NCI-H526 (cell line): Measurements from ENCODE around the gene FCHO2.
"Not testable (repeated sequence)": the region's sequence is repeated elsewhere in the genome, so short reads cannot be mapped to it uniquely, and the experiment has no call there.

Experiments
- DNase-seq, 2 experiments: peaks; one replicate each; lab custom pipeline; 2025; lab: John Stamatoyannopoulos, UW

FCHO2 gene, protein sequence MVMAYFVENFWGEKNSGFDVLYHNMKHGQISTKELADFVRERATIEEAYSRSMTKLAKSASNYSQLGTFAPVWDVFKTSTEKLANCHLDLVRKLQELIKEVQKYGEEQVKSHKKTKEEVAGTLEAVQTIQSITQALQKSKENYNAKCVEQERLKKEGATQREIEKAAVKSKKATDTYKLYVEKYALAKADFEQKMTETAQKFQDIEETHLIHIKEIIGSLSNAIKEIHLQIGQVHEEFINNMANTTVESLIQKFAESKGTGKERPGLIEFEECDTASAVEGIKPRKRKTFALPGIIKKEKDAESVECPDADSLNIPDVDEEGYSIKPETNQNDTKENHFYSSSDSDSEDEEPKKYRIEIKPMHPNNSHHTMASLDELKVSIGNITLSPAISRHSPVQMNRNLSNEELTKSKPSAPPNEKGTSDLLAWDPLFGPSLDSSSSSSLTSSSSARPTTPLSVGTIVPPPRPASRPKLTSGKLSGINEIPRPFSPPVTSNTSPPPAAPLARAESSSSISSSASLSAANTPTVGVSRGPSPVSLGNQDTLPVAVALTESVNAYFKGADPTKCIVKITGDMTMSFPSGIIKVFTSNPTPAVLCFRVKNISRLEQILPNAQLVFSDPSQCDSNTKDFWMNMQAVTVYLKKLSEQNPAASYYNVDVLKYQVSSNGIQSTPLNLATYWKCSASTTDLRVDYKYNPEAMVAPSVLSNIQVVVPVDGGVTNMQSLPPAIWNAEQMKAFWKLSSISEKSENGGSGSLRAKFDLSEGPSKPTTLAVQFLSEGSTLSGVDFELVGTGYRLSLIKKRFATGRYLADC

GRCh38 chr5:72955768-72956323, at the start of gene FCHO2:
TSS of gene FCHO2 (plus strand) at chr5:72956041. CDS start at chr5:72956097, 56 bp downstream.
- DNase-seq: peak; percentile 77 to 94

GRCh38 chr5:72906806-72907205, 49.0 kb upstream of the FCHO2 start:
- DNase-seq: no peak

DNA sequence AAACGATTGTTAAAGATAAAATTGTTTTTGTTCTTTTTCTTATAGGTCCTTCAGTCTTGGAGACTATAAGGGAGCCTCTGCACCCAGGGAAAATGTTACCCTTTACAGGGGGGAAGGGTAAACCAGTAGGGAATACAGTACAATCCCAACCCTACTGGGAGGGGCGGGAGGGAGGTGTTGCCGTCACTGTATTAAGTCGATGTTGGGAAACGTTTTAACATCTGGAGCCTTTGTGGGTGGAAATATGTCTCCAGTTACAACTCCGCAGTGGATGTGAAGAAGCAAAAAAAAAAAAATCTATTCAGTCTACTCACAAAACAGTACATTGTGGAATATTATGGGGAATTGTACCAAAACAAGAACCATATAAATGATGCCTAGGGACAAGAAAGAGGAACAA, 47.2 kb upstream of the FCHO2 start:
- no peak for DNase-seq

DNA sequence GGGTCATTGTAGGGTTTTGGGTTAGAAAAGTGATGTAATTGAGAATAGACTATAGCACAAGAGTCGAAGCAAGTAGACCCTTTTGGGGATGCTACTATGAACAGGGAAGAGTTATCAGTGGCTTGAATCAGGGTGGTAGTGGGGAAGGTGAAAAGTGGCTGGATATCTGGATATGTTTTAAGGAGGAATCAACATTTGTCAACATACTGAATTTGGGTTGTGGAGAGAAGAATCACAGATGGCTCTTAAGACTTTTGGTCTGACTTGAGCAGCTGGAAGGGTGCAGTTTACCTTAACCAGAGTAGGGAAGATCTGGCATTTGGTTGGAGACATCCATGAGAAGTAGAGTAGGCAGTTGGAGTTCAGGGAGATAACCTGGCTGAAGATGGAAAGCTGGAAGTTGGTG, 38.5 kb upstream of the FCHO2 start:
- DNase-seq: no peak

DNA sequence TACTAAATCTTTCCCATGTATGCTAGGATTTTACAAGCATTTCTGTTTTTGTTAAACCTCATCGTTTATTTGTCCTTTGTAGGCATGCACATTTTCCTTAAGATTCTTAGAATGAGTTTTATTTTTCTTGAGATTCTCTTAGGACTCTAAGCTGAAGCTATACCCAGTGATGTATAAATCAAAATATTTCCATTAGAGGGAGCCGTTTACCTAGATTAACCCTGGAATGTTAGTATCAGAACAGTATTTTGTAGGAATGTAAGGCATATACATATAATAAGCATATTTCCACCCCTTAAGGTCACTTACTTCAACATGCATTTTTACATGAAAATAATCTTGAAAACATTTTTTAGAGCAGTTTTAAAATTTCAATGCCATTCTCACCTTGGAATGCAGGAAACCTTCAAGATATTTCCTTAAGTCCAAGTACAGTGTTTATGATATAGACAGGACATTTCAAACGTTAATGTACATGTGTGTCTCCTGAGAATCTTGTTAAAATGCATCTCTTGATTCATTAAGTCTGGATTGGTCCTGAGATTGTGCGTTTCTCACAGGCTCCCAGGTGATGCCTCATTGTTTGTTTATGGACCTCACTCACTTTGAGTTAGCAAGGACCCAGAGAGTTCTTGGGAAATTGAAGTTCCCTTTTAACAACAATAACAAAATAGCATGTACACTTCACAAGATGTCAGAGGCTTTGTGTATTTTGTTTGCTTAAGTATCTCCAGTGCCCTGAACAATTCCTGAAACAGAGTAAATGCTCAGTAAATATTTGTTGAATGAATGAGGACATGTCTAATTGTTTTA, 34.9 kb upstream of the FCHO2 start:
- peak; percentile 21 to 26 for DNase-seq

- no peak for DNase-seq
Observed at GRCh38 chr5:72921886-72922285, 34.0 kb upstream of the FCHO2 start.

GRCh38 chr5:72922422-72922821, 33.4 kb upstream of the FCHO2 start:
- no peak for DNase-seq

GRCh38 chr5:72925336-72926010, 30.4 kb upstream of the FCHO2 start:
- DNase-seq: no peak

DNA sequence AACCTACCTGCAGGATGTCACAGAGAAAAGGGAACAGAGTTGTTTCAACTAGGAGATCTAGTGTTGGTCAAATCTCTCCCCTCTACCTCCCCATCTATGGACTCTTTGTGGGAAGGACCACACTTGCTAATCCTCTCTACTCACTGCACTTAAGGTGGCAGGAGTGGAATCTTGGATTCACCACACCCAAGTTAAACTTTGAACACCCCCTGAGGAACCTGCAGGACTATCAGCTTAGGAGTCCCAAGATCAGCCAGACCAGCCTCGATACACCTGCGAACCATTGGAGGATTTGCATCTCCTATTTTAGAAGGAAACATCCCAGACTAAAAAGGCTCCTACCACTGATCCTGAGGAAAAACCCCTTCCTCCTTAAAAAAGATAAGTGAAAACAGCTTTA, 23.2 kb upstream of the FCHO2 start:
- DNase-seq: not testable (repeated sequence)

DNA sequence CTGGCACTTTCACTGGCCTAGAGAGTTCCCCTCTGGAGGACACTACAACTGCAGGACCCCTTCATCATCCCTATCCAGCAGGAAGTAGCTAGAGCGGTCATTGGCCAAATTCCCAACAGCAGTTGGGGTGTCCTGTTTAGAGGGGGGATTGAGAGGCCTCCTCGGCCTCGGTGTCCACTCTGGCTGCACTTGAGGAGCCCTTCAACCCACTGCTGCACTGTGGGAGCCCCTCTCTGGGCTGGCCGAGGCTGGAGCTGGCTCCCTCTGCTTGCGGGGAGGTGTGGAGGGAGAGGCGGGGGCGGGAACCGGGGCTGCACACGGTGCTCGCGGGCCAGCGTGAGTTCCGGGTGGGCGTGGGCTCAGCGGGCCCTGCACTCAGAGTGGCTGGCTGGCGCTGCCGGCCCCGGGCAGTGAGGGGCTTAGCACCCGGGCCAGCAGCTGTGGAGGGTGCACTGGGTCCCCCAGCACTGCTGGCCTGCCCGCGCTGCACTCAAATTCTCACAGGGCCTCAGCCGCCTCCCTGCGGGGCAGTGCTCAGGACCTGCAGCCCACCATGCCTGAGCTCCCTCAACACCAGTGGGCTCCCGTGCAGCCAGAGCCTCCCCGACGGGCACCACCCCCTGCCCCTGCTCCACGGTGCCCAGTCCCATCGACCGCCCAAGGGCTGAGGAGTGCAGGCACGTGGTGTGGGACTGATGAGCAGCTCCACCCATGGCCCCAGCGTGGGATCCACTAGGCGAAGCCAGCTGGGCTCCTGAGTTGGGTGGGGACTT, 20.7 kb upstream of the FCHO2 start:
- not testable (repeated sequence) for DNase-seq

GRCh38 chr5:72936893-72937292, 18.9 kb upstream of the FCHO2 start:
- no peak for DNase-seq

DNA sequence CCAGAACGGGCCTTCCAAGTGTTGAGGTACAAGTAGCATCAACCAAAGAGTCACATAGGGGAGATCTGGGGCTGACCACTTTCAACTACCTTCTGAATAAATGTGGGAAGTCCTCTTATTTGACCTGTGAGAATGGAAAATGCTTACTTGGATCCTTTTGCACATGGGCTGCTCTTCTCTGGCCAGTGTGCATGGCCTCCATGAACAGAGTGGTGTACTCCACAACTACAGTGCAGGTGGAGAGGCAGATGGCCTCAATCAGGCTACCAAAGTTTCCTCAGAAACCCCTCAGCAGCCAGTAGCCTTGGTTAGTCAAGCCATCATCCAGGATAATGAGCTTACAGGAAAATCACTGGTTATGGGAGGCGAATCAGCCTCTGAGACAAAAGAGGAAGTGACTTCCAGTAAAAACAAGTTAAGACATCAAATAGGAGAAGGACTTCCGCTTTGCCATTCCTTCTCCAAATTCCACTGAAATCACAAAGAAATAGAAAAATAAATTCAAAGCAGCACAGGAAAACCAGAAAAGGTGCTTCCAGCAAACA, 18.3 kb upstream of the FCHO2 start:
- no peak for DNase-seq

GRCh38 chr5:72938206-72938605, 17.6 kb upstream of the FCHO2 start:
- DNase-seq: no peak

- no peak for DNase-seq
Observed at GRCh38 chr5:72940082-72940481, 15.8 kb upstream of the FCHO2 start.

GRCh38 chr5:72943307-72943706, 12.5 kb upstream of the FCHO2 start:
- no peak for DNase-seq

- DNase-seq: no peak
Observed at GRCh38 chr5:72947498-72947897, 8.3 kb upstream of the FCHO2 start.

DNA sequence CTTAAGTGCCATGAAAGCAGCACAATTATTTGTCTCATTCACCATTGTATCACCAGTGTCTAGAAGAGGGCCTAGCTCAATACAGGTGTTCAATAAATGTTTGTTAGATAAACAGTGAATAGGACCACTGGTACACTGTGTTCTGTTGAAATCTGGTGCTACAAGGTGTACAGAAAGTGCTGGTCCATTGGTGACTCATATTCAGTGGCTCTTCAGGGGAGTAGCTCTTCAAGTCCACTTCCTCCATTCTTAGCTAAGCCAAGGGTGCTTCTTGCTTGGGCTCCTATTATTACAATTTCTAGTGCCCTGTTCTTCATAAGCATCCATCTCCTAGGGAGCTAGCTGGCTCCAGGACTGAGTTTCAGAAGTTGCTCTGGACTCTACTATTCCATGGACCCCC, 6.4 kb upstream of the FCHO2 start:
- DNase-seq: no peak

GRCh38 chr5:72951671-72952468, 4.0 kb upstream of the FCHO2 start:
- peak; percentile 33 to 66 for DNase-seq

DNA sequence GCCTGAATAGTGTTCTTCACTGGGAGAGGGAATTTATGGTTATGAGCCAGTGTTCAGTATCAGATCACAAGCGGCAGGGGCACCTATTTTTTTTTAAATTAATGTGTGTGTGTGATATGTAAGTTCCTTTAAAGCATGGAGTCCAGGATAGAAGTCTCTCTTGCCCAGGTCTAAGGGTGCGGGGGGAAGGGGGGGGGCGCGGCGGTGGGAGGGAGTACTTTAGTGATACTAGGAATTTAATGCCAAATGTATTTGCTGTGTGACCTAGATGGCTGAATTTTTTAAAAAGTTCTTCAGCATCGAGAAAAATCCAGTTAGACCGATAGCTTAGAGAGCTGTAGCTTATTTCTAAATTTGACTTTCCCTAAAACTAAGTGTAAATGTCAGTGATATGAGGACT, 1.5 kb upstream of the FCHO2 start:
- no peak for DNase-seq
